ENCODE data around the gene RHCG. TPM values are rescaled to one million over a fixed set of nuclear protein-coding genes. Genes with fewer than 3 reads are reported as not detected.

Gene RHCG
- total RNA-seq, 6 experiments from 2014 or later, result not detected

- no peak for TF ChIP-seq CTCF (IDR thresholded peaks at IDR 0.05)
Observed at GRCh38 chr15:89436560-89437311, 59.6 kb downstream of the RHCG start.

GRCh38 chr15:89435362-89435761 lies 61.0 kb downstream of the RHCG start:
- no peaks in the 10 kb centered on the region for H3K36me3 Mint-ChIP-seq (ENCODE audit: low read depth)
- H3K4me1 Mint-ChIP-seq (ENCODE audit: low read depth), result peaks cover 6% of the 10 kb centered on the region
- DNase-seq, result no peak
- no peak overlapping the region for H3K4me3 Mint-ChIP-seq
- no peak overlapping the region for H3K27ac Mint-ChIP-seq
- no peaks in the 10 kb centered on the region for H3K9me3 Mint-ChIP-seq
- TF ChIP-seq CTCF (IDR thresholded peaks at IDR 0.05), result no peak
- peaks cover 58% of the 10 kb centered on the region for H3K27me3 Mint-ChIP-seq (ENCODE audit: insufficient read depth)

More at GRCh38 chr15:89436560-89437311, 59.6 kb downstream of the RHCG start:
- Mint-ChIP-seq H3K4me3 (no peak overlapping the region), H3K4me1 (ENCODE audit: low read depth) (no peaks in the 10 kb centered on the region), H3K27me3 (ENCODE audit: insufficient read depth) (peaks cover 63% of the 10 kb centered on the region), H3K36me3 (ENCODE audit: low read depth) (no peaks in the 10 kb centered on the region), H3K9me3 (no peaks in the 10 kb centered on the region), H3K27ac (no peak overlapping the region)
- DNase-seq, result no peak

- peaks cover 9% of the 10 kb centered on the region for H3K4me1 Mint-ChIP-seq (ENCODE audit: low read depth)
- no peak for TF ChIP-seq CTCF (IDR thresholded peaks at IDR 0.05)
- no peaks in the 10 kb centered on the region for H3K9me3 Mint-ChIP-seq
- H3K4me3 Mint-ChIP-seq, result no peak overlapping the region
- H3K27me3 Mint-ChIP-seq (ENCODE audit: insufficient read depth), result peaks cover 55% of the 10 kb centered on the region
- H3K27ac Mint-ChIP-seq, result no peak overlapping the region
- no peaks in the 10 kb centered on the region for H3K36me3 Mint-ChIP-seq (ENCODE audit: low read depth)
- DNase-seq, result no peak
Observed at GRCh38 chr15:89433686-89434085, 62.7 kb downstream of the RHCG start.

- TF ChIP-seq CTCF (IDR thresholded peaks at IDR 0.05), result peak; percentile 100
- Mint-ChIP-seq H3K4me1 (ENCODE audit: low read depth) (peaks cover 9% of the 10 kb centered on the region), H3K36me3 (ENCODE audit: low read depth) (no peaks in the 10 kb centered on the region), H3K9me3 (no peaks in the 10 kb centered on the region), H3K27ac (peak overlapping the region; percentile 32; the same call in 1 of the 2 replicates), H3K4me3 (peak overlapping the region; percentile 84), H3K27me3 (ENCODE audit: insufficient read depth) (peaks cover 44% of the 10 kb centered on the region)
- DNase-seq, result peak; percentile 54
Observed at GRCh38 chr15:89430530-89431341, 65.6 kb downstream of the RHCG start.

- TF ChIP-seq CTCF (IDR thresholded peaks at IDR 0.05), result no peak
- Mint-ChIP-seq H3K36me3 (ENCODE audit: low read depth) (no peaks in the 10 kb centered on the region), H3K4me3 (peak overlapping the region; percentile 84; the same call in 1 of the 2 replicates), H3K27me3 (ENCODE audit: insufficient read depth) (peaks cover 44% of the 10 kb centered on the region), H3K27ac (no peak overlapping the region), H3K4me1 (ENCODE audit: low read depth) (peaks cover 9% of the 10 kb centered on the region), H3K9me3 (no peaks in the 10 kb centered on the region)
- no peak for DNase-seq
Observed at GRCh38 chr15:89429986-89430385, 66.4 kb downstream of the RHCG start.
